Kidney (tissue), 14 donors: ENCODE measurements around the gene PIK3R4. TPM values are rescaled to one million over a fixed set of nuclear protein-coding genes. Genes with fewer than 3 reads are reported as not detected.

Source experiments
- DNase-seq, 5 donors: peaks; one replicate each; pipeline ENCODE4 v3.0.0-alpha.2; 2013 to 2020
- FAIRE-seq: peaks from 2 replicates; lab custom pipeline; 2012; peaks lifted over from hg19 to GRCh38; lab: Jason Lieb, UNC
- H3K27ac ChIP-seq, 2 donors: one replicate each; pipeline ENCODE4 v1.7.0; 2013; ENCODE audit warnings: low read depth in 2 of 2, low read length in 2 of 2, inconsistent platforms in 1 of 2
- H3K27me3 ChIP-seq: one replicate; pipeline ENCODE4 v1.7.1; 2013; ENCODE audit warnings: low read length, inconsistent platforms; ENCODE audit not compliant: control insufficient read depth, insufficient read depth
- H3K36me3 ChIP-seq, 3 donors: one replicate each; pipeline versions ENCODE4 v1.7.0 to v1.7.1; 2013; ENCODE audit warnings: low read length in 3 of 3, control low read depth in 1 of 3, inconsistent platforms in 1 of 3; ENCODE audit not compliant: insufficient read depth in 3 of 3, control insufficient read depth in 2 of 3
- H3K4me1 ChIP-seq, 3 donors: one replicate each; pipeline versions ENCODE4 v1.7.0 to v1.7.1; 2013; ENCODE audit warnings: low read length in 3 of 3, inconsistent platforms in 1 of 3, low read depth in 1 of 3; ENCODE audit not compliant: control insufficient read depth in 2 of 3, insufficient read depth in 2 of 3
- H3K4me3 ChIP-seq, 3 donors: one replicate each; pipeline versions ENCODE4 v1.7.0 to v1.8.1; 2013; ENCODE audit warnings: low read length in 3 of 3, control low read depth in 1 of 3, inconsistent platforms in 1 of 3
- H3K9ac ChIP-seq, 3 donors: one replicate each; pipeline versions ENCODE4 v1.7.0 to v1.7.1; 2013; ENCODE audit warnings: low read length in 3 of 3, control low read depth in 1 of 3, inconsistent platforms in 1 of 3
- H3K9me3 ChIP-seq, 3 donors: one replicate each; pipeline versions ENCODE4 v1.7.0 to v1.7.1; 2013; ENCODE audit warnings: low read length in 3 of 3, control low read depth in 1 of 3, inconsistent platforms in 1 of 3; ENCODE audit not compliant: control insufficient read depth in 2 of 3, insufficient read depth in 1 of 3
- CTCF ChIP-seq: IDR thresholded peaks from 3 replicates; pipeline ENCODE4 v1.5.1; 2012; ENCODE audit warnings: mild to moderate bottlenecking, moderate library complexity, borderline replicate concordance; ENCODE audit not compliant: insufficient read depth; ENCODE audit errors: extremely low read depth
- intact Hi-C: fragments of 100-400 bp; cut with DNase I; formaldehyde crosslinking; loops from one replicate; pipeline ENCODE4 v1.11.1; 2022
- polyA plus RNA-seq: library from polyadenylated mRNA; stranded (reverse); fragments of 350-450 nt; fragmentation: Illumina TruSeq; extraction: RNeasy Lipid Tissue Mini Kit (QIAGEN cat#74804); gene quantifications from one replicate; pipeline ENCODE4 v1.2.3, GENCODE V29; 2014; ENCODE audit warnings: low read depth, low replicate concordance; ENCODE audit not compliant: insufficient read depth
- total RNA-seq: library from RNA; stranded (reverse); fragmentation: NEBNext Ultra II Directional; extraction: Animal tissue kit (Norgen Biotek cat#: 25700); gene quantifications from one replicate; pipeline ENCODE4 v1.2.1, GENCODE V29; 2021
- donor health status: control.
- donor health status: control.
- donor health status: control.
- donor health status: control.
- donor health status: control.
- donor health status: DM: yes; HTN: yes; CAD: no.
- donor health status: Normal renal cell carcinoma (clear cell type).

The PIK3R4 gene
- total and polyA plus RNA-seq, 2 donors from 2014 or later, result 22.5 to 32.7 TPM

GRCh38 chr3:130731817-130732216 is 14.8 kb downstream of the PIK3R4 start:
- Histone ChIP-seq H3K36me3 (peaks cover 0 to 8% (median 6%) of the 10 kb centered on the region in 3 donors), H3K4me1 (peaks cover 0 to 7% (median 0%) of the 10 kb centered on the region in 3 donors), H3K9me3 (no peaks in the 10 kb centered on the region), H3K27ac (no peak overlapping the region), H3K9ac (no peak overlapping the region), H3K4me3 (no peak overlapping the region), H3K27me3 (no peaks in the 10 kb centered on the region)
- FAIRE-seq, result no peak
- no peak for DNase-seq
- TF ChIP-seq CTCF, result no peak
- intact Hi-C loops, result no loop called here

GRCh38 chr3:130729154-130729553 is 17.5 kb downstream of the PIK3R4 start:
- Histone ChIP-seq H3K9me3 (no peaks in the 10 kb centered on the region), H3K27ac (no peak overlapping the region), H3K4me1 (peaks cover 0 to 7% (median 0%) of the 10 kb centered on the region in 3 donors), H3K9ac (no peak overlapping the region), H3K36me3 (peaks cover 0 to 7% (median 6%) of the 10 kb centered on the region in 3 donors), H3K27me3 (no peaks in the 10 kb centered on the region), H3K4me3 (no peak overlapping the region)
- intact Hi-C loops, result no loop called here
- no peak for TF ChIP-seq CTCF
- DNase-seq (peak in 1 of 5 donors; percentile 4), FAIRE-seq (no peak)

GRCh38 chr3:130728037-130728436 is 18.6 kb downstream of the PIK3R4 start:
- DNase-seq (no peak), FAIRE-seq (no peak)
- H3K4me1 ChIP-seq, result peaks cover 0 to 7% (median 0%) of the 10 kb centered on the region in 3 donors
- no peak overlapping the region for H3K27ac ChIP-seq
- H3K4me3 ChIP-seq, result no peak overlapping the region
- no peak overlapping the region for H3K9ac ChIP-seq
- intact Hi-C loops, result no loop called here
- peaks cover 0 to 3% (median 0%) of the 10 kb centered on the region in 3 donors for H3K36me3 ChIP-seq
- no peaks in the 10 kb centered on the region for H3K27me3 ChIP-seq
- no peaks in the 10 kb centered on the region for H3K9me3 ChIP-seq
- TF ChIP-seq CTCF, result no peak

- no peak for DNase-seq
- H3K27me3 ChIP-seq, result no peaks in the 10 kb centered on the region
- intact Hi-C loops, result no loop called here
These were observed 20.9 kb downstream of the PIK3R4 start for GRCh38 chr3:130725746-130726145.

More at GRCh38 chr3:130725746-130726145, 20.9 kb downstream of the PIK3R4 start:
- no peak overlapping the region for H3K4me3 ChIP-seq
- no peak overlapping the region for H3K9ac ChIP-seq
- no peaks in the 10 kb centered on the region for H3K9me3 ChIP-seq
- peaks cover 0 to 7% (median 0%) of the 10 kb centered on the region in 3 donors for H3K4me1 ChIP-seq
- TF ChIP-seq CTCF, result no peak
- H3K36me3 ChIP-seq, result peaks cover 0 to 4% (median 0%) of the 10 kb centered on the region in 3 donors
- no peak overlapping the region for H3K27ac ChIP-seq
- FAIRE-seq, result no peak
